Epithelial cell of proximal tubule (primary cell): Measurements from ENCODE around the gene RFX6. TPM values are rescaled to one million over a fixed set of nuclear protein-coding genes. Genes with fewer than 3 reads are reported as not detected.

Experiments
- DNase-seq: peaks from one replicate; pipeline ENCODE4 v3.0.0-alpha.2; 2011; ENCODE audit warnings: low read depth
- H3K4me3 ChIP-seq: 2 replicates; pipeline ENCODE4 v1.5.1; 2011; ENCODE audit warnings: low read depth, mild to moderate bottlenecking, low read length
- total RNA-seq: library from RNA; depleted of rRNA; stranded (reverse); fragments of >200 nt; gene quantifications from 2 replicates; pipeline ENCODE4 v1.2.3, GENCODE V29; 2015
- TF ChIP-seq, protein P1 (sequence below): conservative IDR thresholded peaks from 2 replicates; pipeline ENCODE4 v1.5.1; 2012; ENCODE audit warnings: low read depth, mild to moderate bottlenecking, low read length

The RFX6 gene
- total RNA-seq, 1 donor from 2014 or later, result not detected

DNA sequence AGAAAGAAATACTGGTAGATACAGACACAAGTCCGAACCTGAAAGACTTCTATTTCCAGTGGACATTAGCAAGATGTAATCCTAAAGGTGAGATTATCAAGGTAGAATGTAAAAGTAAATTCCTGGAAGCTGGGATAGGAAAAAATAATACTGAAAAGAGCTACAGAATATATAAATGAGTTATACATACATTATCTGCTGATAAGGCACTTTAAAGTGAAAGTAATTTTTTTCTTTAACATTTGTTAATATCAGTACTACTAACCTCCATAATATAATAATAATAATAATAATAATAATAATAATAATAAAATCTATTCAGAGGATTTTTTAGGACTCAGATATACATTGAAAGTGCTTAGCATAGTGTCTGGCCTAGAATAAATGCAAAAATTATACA, 102.5 kb downstream of the RFX6 start:
- no peak for DNase-seq
- no peak overlapping the region for H3K4me3 ChIP-seq
- TF ChIP-seq, protein P1, sequence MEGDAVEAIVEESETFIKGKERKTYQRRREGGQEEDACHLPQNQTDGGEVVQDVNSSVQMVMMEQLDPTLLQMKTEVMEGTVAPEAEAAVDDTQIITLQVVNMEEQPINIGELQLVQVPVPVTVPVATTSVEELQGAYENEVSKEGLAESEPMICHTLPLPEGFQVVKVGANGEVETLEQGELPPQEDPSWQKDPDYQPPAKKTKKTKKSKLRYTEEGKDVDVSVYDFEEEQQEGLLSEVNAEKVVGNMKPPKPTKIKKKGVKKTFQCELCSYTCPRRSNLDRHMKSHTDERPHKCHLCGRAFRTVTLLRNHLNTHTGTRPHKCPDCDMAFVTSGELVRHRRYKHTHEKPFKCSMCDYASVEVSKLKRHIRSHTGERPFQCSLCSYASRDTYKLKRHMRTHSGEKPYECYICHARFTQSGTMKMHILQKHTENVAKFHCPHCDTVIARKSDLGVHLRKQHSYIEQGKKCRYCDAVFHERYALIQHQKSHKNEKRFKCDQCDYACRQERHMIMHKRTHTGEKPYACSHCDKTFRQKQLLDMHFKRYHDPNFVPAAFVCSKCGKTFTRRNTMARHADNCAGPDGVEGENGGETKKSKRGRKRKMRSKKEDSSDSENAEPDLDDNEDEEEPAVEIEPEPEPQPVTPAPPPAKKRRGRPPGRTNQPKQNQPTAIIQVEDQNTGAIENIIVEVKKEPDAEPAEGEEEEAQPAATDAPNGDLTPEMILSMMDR, result no peak

Other genes starting within 250 kb of the RFX6 start
- 11.6 and 15.6 TPM in 2 replicates for gene ZUP1, start 208.5 kb upstream of the RFX6 start, total RNA-seq
- 2.5 and 2.9 TPM in 2 replicates for gene KPNA5, start 196.0 kb upstream of the RFX6 start, total RNA-seq
- 0.23 and 0.80 TPM in 2 replicates for gene FAM162B, start 111.5 kb upstream of the RFX6 start, total RNA-seq
- gene GPRC6A, start 48.2 kb upstream of the RFX6 start, total RNA-seq, result not detected in 2 replicates